ENCODE measurements around the gene ANO9.

- TF ChIP-seq CTCF (IDR thresholded peaks at IDR 0.05) (no peak), POLR2AphosphoS5 (IDR thresholded peaks at IDR 0.05) (no peak)
Observed at GRCh38 chr11:472272-472671, 30.5 kb upstream of the ANO9 start.
